GM19455 (cell line): Measurements from ENCODE around the gene OVOL1.
"Not testable (repeated sequence)": the region's sequence is repeated elsewhere in the genome, so short reads cannot be mapped to it uniquely, and the experiment has no call there.

ENCODE experiments used
- ATAC-seq: cut with Tn5 transposase; IDR thresholded peaks from one replicate; pipeline ENCODE4 v1.9.1; 2021; ENCODE audit not compliant: unreplicated experiment

Gene OVOL1

DNA sequence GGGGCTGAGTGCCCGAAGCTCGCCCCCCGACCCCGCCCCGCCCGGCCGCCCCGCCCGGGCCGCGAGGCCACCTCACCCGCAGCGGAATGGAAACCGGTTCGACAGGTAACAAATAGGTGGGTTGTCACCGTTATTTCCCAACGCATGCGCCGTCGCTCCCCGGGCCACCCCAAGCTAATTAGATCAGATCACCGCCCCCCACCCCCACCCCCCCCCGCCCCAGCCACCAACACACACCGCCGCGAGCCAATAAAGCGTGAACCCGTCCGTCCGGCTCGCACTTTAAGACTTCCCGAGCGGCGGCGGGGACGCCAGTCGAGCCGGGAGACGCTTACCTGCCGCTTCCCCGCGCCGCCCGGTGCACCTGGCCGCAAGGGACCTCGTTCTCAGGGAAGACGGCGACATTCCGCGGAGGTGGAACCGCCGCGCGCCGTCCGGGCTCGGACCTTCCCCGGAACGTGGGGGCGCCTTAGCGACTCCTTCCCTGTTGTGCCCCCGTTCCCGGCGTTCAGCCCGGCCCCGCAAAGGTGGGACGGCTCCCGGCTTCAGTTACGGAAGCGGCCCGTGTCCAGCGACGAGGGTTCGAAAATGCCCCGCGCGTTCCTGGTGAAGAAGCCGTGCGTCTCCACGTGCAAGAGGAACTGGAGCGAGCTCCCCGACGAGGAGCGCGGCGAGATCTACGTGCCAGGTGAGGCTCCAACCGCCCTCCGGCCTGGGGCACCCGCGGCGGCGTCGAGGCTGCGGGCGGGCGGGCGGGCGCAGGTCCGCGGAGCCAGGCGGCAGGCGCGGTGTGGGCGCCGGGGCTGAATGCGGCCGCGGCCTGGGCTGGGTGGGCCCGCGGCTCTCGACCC lies at the start of gene OVOL1:
TSS of gene OVOL1 (plus strand) at position 278 of the 851 bp plus-strand sequence. CDS start at position 589, 311 bp downstream.
- no peak for ATAC-seq

DNA sequence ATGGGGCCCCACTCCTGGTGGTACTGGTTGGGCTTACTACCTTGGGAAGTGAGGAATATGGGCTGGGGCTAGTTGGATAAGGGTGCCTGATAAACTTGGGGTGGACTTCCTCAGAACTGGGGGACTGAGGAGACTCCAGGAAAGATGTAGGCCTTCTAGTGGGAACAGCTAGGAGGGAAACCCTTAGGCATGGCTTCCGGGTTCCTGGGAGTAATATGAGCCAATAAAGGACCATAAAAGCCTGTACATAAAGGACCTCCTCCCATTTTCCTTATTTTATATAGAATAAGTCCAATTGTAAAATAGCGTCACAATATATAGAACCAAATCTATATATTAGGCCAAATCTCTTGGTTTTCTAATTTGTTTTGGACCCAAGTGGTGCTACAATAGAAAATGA lies 47.8 kb upstream of the OVOL1 start:
- ATAC-seq = no peak

DNA sequence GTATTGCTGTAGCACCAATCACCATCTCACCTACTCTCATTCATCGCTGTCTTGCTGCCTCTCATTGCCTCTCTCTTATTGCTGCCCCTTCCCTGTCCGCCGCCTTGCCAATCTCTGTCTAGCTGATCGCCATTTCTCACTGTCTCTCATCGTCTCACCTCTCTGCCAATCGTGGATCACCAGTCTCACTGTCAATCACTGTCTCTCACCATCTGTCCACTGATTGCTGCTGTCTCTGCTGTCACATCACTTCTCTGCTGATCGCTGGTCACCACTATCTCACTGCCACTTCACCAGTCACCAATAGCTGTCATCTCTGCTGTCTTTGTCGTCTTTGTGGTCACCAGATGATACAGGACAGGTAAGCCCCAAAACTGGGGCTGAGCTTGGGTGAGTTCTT lies 45.7 kb upstream of the OVOL1 start:
- ATAC-seq = no peak

DNA sequence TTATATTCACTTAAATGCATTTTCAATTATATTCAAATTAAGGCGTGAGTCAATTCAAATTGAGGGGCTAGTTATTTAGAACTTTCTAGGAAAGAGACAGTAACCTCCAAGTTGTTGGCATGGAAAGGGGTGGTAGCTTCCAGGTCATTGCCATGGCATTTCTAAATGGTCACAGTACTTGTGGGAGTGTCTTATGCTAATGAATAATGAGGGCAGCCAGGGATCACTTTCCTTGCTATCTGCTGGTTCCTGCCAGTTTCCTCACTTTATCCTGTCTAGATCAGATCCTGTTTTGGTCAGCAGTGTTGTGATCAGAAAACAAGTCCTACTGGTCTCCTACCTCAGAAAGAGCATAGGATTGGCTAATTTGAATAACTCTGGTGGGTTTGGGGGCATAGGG lies 44.5 kb upstream of the OVOL1 start:
- no peak for ATAC-seq

DNA sequence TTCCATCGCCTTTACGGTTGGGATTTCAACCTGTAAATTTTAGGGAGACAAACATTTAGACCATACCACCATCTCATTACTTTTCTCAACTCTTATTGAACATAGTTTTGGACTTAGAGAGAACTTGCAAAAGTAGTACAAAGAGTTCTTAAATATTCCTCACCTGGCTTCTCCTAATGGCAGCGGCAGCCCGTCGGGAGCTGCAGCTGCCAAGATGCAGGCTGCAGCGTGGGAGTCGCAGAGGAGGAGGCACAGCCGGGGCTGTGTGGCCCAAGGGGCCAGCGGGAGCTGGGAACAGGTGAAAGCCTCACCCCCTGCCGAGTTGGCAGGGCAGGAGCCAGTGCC lies 43.2 kb upstream of the OVOL1 start:
- ATAC-seq = no peak

DNA sequence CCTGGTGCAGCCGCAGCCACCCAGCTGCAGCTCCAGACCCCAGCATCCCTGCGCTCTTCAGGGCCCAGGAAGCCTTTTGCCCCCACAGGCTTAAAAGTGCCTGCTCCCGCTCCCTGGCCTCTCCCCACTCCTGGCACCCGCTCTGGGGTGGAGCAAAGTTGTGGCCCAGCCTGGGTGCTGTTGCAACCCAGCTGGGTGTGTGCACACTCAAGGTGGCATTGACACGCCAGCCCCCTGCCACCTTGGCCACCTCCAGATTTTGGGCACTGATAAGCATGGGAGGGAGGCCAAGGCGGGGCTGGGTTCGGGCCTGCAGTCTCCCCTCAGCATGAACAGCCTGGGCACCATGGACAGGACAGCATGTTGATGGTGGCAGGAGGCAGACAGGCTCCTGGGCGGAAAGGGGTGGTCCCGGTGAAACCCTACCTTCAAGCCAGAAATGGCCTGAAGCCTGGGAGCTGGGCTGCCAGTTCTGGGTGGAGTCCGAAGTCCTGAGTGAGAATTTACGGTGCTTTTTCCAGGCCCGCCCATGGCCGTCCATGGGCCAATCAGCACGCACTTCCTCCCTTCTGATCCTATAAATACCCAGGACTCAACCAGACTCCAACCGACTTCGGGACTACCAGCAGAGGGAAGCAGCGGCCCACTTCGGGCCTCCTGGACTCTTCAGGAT lies 42.7 kb upstream of the OVOL1 start:
- no peak for ATAC-seq

DNA sequence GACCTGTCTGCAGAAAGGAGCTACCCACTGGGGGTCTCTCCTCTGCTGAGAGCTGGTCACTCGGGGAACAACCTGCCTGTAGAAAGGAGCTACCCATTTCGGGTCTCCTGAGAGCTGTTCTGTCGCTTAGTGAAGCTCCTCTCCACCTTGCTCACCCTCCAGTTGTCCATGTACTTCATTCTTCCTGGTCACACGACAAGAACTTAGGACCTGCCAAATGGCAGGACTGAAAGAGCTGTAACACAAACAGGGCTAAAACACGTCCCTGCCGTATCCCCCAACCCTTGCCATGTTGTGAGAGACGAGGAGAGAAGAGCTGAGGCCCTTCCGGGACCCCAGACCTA lies 42.2 kb upstream of the OVOL1 start:
- ATAC-seq = no peak

DNA sequence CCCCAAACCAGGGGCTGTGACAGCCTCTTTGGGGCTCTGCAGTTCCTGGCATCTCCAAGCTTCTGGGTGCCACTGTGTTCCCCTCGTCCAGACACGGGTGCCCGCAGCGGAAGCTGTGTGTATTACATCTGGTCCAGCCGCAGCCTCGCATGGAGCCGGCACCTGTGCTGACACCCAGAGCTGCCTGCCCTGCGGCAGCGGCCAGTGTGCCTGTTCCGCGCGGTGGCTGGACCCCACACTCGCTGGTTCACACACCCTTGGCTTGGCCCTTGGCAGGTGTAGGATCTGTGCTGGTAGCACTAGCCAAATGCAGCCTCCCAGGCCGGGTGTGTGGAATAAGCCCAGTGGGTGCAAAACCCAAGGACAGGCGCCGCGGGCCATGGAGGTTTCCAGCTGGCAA lies 41.8 kb upstream of the OVOL1 start:
- ATAC-seq = no peak

DNA sequence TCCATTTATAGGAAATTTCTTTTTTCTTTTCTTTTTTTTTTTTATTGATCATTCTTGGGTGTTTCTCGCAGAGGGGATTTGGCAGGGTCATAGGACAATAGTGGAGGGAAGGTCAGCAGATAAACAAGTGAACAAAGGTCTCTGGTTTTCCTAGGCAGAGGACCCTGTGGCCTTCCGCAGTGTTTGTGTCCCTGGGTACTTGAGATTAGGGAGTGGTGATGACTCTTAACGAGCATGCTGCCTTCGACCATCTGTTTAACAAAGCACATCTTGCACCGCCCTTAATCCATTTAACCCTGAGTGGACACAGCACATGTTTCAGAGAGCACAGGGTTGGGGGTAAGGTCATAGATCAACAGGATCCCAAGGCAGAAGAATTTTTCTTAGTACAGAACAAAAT lies 24.7 kb upstream of the OVOL1 start:
- not testable (repeated sequence) for ATAC-seq

DNA sequence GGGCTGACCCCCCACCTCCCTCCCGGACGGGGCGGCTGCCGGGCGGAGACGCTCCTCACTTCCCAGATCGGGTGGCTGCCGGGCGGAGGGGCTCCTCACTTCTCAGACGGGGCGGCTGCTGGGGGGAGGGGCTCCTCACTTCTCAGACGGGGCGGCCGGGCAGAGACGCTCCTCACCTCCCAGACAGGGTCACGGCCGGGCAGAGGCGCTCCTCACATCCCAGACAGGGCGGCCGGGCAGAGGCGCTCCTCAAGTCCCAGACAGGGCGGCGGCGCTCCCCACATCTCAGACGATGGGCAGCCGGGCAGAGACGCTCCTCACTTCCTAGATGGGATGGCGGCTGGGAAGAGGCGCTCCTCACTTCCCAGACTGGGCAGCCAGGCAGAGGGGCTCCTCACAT lies 24.0 kb upstream of the OVOL1 start:
- not testable (repeated sequence) for ATAC-seq

DNA sequence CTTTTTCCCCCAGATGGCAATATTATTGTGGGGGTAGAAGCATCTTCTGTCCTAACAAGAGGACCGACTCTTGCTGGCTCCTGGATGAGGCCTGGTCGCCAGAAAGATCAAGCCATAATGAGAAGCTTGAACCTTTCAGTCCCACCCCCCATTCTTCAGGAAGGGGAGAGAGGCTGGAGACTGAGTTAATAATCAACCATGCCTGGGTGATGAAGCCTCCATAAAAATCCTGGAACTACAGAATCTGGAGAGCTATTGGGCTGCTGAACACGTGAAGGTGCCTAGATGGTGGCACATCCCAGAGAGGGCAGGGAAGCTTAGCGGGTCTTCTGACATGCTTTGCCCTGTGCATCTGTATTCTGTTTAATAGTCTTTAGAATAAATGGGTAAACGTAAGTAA lies 22.4 kb upstream of the OVOL1 start:
- no peak for ATAC-seq

DNA sequence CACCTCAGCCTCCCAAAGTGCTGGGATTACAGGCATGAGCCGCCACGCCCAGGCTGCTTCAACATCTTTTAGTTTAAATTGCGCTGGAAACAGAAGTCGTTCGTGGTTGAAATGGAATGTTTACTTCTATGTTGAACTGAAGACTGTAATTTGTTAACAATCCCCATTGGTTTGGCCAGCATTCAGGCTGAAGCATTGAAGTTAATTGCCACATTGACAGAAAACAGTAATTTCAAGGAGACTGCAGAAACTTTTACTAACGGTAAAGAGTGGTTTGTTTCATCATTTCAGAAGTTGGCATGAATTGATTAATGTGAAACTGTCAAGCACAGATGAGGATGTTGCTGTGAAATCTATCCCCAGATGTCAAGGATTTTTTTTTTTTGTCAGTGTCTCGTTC lies 20.3 kb upstream of the OVOL1 start:
- no peak for ATAC-seq

DNA sequence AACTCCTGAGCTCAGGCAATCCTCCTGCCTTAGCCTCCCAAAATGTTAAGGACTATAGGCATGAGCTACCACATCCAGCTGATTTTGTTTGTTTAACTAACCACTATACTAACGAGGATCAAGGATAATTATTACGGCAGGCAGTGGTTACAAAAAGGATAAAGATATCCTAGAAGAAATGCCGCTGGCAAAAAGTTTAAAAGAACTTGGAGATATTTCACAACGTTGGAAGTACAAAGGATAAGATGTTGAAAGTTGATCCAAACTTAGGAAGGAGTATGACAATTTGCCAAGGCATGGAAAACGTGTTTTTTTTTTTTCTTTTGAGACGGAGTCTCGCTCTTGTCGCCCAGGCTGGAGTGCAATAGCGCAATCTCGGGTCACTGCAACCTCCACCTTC lies 19.5 kb upstream of the OVOL1 start:
- ATAC-seq = no peak

DNA sequence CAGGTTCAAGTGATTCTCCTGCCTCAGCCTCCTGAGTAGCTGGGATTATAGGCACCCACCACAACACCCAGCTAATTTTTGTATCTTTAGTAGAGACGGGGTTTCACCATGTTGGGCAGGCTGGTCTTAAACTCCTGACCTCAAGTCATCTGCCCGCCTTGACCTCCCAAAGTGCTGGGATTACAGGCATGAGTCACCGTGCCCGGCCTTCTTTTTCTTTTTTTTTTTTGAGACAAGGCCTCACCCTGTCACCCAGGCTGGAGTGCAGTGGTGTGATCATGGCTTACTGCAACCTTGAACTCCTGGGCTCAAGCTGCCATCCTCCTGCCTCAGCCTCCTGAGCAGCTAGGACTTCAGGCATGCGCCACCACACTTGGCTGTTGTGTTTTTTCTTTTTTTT lies 19.1 kb upstream of the OVOL1 start:
- not testable (repeated sequence) for ATAC-seq

DNA sequence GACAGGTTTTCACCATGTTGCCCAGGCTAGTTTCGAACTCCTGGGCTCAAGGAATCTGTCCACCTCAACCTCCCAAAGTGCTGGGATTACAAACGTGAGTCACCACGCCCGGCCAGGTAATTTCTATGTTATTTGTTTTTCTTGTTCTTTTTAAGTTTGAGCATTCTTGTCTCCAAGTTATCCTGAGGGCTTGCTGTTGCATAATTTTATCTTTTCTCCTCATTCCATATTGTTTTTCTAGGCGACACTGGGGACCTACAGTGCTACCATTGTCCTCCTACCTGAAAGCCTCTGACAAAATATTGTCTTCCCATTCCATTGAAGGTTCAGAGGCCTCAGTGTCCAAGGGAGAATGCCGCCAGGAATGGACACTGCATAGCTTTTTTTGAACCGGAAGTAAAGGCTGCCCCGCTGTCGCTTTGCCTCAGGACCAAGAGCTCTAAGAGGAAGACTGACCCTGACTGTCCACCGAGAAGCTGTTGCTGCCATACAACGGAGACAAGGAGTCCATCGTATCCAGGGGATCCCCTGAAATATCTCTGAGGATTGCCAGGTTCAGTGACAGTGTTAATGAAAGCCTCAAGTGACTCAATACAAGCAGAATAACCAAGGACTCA lies 15.8 kb upstream of the OVOL1 start:
- ATAC-seq = no peak

DNA sequence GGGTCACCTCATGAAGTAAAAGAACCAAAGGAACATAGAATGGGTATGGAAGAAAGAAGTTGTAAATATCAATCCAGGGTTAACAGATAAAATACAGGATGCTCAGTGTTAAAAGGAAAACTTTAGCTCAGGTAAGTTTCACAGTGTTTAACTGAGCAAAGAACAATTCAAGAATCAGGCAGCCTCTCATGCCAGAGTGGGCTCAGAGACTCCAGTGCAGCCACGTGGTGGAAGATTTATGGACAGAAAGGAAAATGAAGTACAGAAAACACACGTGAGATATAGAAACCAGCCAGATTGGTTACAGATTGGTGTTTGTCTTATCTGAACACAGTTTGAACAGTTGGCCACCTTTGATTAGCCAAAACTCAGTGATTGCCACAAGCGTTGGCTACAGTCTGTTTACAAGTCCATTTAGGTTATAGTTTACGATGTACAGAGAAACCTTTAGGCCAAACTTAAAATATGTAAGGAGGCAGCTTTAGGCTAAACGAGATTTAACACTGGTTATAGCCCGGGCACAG lies 15.2 kb upstream of the OVOL1 start:
- no peak for ATAC-seq

DNA sequence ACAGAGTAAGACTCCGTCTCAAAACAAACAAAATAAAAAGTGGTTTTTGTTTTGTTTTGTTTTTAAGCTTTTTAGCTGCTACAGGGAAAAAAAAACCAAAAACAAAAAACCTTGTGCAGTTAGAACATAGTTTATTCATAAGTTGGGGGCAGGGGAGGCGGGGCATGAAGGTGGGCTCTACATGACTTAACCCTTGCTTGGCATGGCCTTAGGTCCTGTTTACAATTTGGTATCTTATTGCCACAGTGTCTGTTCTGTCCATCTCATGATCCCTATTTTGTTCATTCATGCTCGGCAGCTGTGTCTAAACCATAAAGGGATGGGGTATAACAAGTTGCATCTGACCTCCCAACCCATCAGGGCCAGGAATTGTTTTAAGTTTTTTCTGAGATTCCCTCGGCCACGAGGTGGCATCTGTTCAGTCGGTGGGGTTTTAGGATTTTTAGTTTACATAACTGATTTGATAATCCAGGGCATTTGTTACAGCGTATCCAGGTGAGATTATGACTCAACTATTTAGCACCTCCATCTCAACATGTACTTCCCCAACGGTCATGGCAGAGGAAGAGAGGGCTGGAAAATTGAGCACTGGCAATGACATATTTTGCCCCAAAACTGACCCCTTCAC lies 13.0 kb upstream of the OVOL1 start:
- ATAC-seq = no peak

DNA sequence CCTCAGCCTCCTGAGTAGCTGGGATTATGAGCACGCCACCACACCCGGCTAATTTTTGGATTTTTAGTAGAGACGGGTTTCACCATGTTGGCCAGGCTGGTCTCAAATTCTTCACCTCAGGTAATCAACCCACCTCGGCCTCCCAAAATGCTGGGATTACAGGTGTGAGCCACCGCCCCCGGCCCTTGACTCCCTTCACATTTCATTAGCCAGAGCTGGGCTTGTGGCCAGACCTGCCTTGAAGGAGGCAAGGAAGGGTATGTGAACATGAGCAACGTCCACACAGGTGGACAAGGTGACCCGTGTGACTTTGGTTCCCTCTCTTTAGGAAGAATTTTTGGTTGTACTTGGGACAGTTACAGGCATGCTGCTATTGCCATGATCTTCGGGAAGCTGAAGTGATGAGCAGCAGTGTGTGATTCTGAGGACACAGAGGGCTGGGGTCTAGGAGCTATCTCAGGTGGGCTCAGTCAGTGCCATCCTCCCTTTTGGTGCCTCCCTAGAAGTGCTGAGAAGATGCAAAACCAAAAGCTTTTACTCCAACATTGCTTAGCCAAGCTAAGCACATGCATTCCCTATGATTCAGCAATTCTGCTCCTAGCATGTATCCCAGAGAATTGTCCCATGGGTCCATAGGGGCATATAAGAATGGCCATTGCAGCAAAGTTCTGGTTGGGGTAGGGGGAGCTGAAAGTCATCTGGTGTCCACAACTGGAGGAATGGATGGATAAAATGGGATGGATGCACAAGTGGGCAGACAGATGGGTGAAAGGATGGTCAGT lies 12.1 kb upstream of the OVOL1 start:
- ATAC-seq = no peak

DNA sequence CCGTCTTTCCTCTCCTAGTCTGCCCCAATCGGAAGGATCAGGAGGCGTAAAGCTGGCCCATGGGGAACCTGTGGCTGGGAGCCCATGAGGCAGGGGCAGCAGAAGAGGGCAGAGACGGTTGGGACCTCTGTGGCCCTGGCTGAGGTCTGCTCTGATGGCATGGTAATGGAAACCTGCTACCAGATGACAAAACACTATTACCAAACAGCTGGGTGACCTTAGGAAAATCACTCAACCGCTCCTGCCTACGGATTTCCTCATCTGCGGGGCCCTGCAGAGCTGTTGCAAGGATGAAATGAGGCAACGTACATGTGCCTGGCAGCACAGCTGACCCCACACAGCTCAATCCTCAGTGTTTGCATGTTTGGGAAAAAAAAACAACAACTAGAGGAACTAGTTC lies 10.7 kb upstream of the OVOL1 start:
- no peak for ATAC-seq

DNA sequence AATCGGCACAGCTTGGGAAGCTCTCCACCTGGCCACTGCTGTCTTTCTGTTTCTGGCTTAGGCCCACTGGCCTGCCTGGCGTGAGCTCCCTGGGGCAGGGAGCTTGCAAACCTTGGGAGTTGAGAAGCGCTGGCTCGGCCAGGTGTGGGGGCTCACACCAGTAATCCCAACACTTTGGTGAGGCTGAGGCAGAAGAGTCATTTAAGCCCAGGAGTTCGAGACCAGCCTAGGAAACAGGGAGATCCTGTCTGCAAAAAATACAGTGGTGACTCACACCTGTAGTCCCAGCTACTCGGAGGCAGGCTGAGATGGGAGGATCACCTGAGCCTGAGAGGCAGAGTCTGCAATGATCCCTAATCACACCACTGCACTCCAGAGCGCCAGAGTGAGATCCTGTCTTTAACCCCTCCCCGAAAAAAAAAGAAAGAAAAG lies 10.1 kb upstream of the OVOL1 start:
- ATAC-seq = no peak

DNA sequence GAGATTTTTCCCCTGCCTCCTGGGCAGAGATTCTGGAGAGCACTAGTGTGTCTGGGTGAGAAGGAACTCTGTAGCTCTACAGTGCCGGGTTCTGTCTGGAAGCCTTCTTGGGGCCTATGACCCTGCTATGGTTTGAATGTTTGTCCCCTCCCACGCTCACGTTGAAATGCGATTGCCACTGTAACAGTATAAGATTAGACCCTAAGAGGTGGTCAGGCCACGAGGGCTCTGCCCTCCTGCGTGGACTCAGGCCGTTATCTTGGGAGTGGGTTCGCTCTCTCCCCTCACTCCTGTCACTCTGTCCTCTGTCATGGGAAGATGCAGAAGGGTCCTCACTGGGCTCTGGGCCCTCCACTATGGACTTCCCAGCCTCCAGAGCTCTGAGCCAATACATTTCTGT lies 9.6 kb upstream of the OVOL1 start:
- no peak for ATAC-seq
